Suprapubic skin (tissue), 3 donors: ENCODE measurements around the gene PPME1.

ENCODE experiments used
- POLR2A ChIP-seq, 2 donors: fragments of 450-650 bp; IDR thresholded peaks; one replicate each; pipeline ENCODE4 v1.6.1; 2017; ENCODE audit warnings: antibody characterized with exemption in 2 of 2, mild to moderate bottlenecking in 2 of 2, moderate library complexity in 2 of 2
- TF ChIP-seq, protein P1 (sequence below), 2 donors: fragments of 200-600 bp in 1 of 2; fragments of 450-650 bp in 1 of 2; sonication (generic) in 1 of 2; IDR thresholded peaks; one replicate each; pipeline ENCODE4 v1.5.1; 2016 to 2019; ENCODE audit warnings: antibody characterized with exemption in 2 of 2, mild to moderate bottlenecking in 1 of 2, moderate library complexity in 1 of 2

DNA sequence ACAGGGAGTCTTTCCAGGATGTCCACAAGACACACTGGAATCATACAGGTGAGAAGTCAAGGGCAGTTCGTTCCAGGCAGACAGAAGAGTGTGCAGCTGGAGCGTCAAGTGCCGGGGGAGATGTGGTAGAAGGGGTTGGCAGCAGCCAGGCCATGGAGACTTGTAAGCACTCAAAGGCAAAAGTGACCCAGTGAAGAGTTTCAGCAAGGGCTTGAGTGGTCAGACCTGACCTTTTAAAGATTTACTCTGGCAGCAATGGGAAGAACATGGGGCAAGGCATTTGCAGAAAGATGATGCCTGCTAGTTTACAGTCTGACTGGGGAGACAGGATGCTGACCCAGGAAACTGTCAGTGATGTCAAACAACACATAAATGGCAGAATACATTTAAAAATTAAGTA, 111.3 kb downstream of the PPME1 start:
- TF ChIP-seq, protein P1, sequence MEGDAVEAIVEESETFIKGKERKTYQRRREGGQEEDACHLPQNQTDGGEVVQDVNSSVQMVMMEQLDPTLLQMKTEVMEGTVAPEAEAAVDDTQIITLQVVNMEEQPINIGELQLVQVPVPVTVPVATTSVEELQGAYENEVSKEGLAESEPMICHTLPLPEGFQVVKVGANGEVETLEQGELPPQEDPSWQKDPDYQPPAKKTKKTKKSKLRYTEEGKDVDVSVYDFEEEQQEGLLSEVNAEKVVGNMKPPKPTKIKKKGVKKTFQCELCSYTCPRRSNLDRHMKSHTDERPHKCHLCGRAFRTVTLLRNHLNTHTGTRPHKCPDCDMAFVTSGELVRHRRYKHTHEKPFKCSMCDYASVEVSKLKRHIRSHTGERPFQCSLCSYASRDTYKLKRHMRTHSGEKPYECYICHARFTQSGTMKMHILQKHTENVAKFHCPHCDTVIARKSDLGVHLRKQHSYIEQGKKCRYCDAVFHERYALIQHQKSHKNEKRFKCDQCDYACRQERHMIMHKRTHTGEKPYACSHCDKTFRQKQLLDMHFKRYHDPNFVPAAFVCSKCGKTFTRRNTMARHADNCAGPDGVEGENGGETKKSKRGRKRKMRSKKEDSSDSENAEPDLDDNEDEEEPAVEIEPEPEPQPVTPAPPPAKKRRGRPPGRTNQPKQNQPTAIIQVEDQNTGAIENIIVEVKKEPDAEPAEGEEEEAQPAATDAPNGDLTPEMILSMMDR (IDR thresholded peaks at IDR 0.05) = no peak
- no peak for TF ChIP-seq POLR2A (IDR thresholded peaks at IDR 0.05)
